GM12878 (cell line): ENCODE data around the gene DALRD3. TPM values are rescaled to one million over a fixed set of nuclear protein-coding genes. Genes with fewer than 3 reads are reported as not detected.

ENCODE experiments used
- ETV6 ChIP-seq, 2 experiments: fragments of 450-650 bp in 1 of 2; IDR thresholded peaks in 1 of 2; conservative IDR thresholded peaks in 1 of 2; 2 replicates each; pipeline ENCODE4 v1.6.1; 2014; ENCODE audit warnings: antibody characterized with exemption in 1 of 2, borderline replicate concordance in 1 of 2, low read depth in 1 of 2, mild to moderate bottlenecking in 1 of 2, moderate library complexity in 1 of 2
- FOS ChIP-seq: IDR thresholded peaks from 3 replicates; pipeline ENCODE4 v1.6.1; 2011; ENCODE audit warnings: borderline replicate concordance; ENCODE audit not compliant: insufficient read length; ENCODE audit errors: extremely low read depth
- GATAD2B ChIP-seq: fragments of 450-650 bp; conservative IDR thresholded peaks from 2 replicates; pipeline ENCODE4 v1.6.1; 2017; ENCODE audit warnings: low read depth, mild to moderate bottlenecking, moderate library complexity
- JUND ChIP-seq: IDR thresholded peaks from 2 replicates; pipeline ENCODE4 v1.6.1; 2012; ENCODE audit warnings: low read depth, mild to moderate bottlenecking, low read length, improper control_type of control experiment, moderate library complexity
- MEF2B ChIP-seq: fragments of 450-650 bp; IDR thresholded peaks from 2 replicates; pipeline ENCODE4 v1.6.1; 2018; ENCODE audit warnings: mild to moderate bottlenecking, moderate library complexity; ENCODE audit not compliant: partially characterized antibody, poor library complexity, severe bottlenecking
- NFXL1 ChIP-seq: fragments of 450-650 bp; IDR thresholded peaks from 2 replicates; pipeline ENCODE4 v1.6.1; 2017; ENCODE audit warnings: antibody characterized with exemption, mild to moderate bottlenecking, borderline replicate concordance
- POU2F2 ChIP-seq: IDR thresholded peaks from 3 replicates; pipeline ENCODE4 v1.6.1; 2011; ENCODE audit warnings: low read depth, mild to moderate bottlenecking, low read length, borderline replicate concordance
- SIN3A ChIP-seq: IDR thresholded peaks from 2 replicates; pipeline ENCODE4 v1.6.1; 2012; ENCODE audit warnings: low read depth, low read length, improper control_type of control experiment
- YY1 ChIP-seq: IDR thresholded peaks from 2 replicates; pipeline ENCODE4 v1.6.1; 2011; ENCODE audit warnings: low read depth, mild to moderate bottlenecking, low read length
- ZNF622 ChIP-seq: fragments of 450-650 bp; IDR thresholded peaks from 2 replicates; pipeline ENCODE4 v1.6.1; 2017; ENCODE audit warnings: mild to moderate bottlenecking, inconsistent platforms
- polyA plus RNA-seq, 11 experiments: library from polyadenylated mRNA; depleted of rRNA in 4 of 11; unstranded in 6 of 11; stranded (reverse) in 5 of 11; fragments of >200 nt; fragmentation: Nextera tagmentation in 4 of 11; fragmentation: Illumina TruSeq in 1 of 11; extraction: Ambion mirVana in 4 of 11; extraction: Trizol in 1 of 11; gene quantifications; 1 replicate in 1 of 11; 2 replicates in 10 of 11; pipeline versions ENCODE4 v1.2.1 to v1.2.3, GENCODE V29; 2011 to 2016; ENCODE audit warnings: inconsistent platforms in 2 of 11, missing spikeins in 2 of 11, low read depth in 1 of 11
- total RNA-seq, 4 experiments: library from RNA; depleted of rRNA in 3 of 4; stranded (reverse); fragments of >200 nt in 3 of 4; fragmentation: Illumina TruSeq in 1 of 4; extraction: Trizol in 1 of 4; gene quantifications; 2 replicates each; pipeline versions ENCODE4 v1.2.1 to v1.2.3, GENCODE V29; 2013 to 2021
- TF ChIP-seq, protein P1 (sequence below): IDR thresholded peaks from 2 replicates; pipeline ENCODE4 v1.6.1; 2011; ENCODE audit warnings: borderline replicate concordance, low read depth, mild to moderate bottlenecking, moderate library complexity, low read length; ENCODE audit not compliant: insufficient read depth, poor library complexity, severe bottlenecking
- TF ChIP-seq, protein P2 (sequence below): fragments of 450-650 bp; IDR thresholded peaks from 2 replicates; pipeline ENCODE4 v1.6.1; 2017; ENCODE audit warnings: mild to moderate bottlenecking, low read depth, inconsistent platforms; ENCODE audit not compliant: poor library complexity, severe bottlenecking
- TF ChIP-seq, protein P3 (sequence below): fragments of 450-650 bp; IDR thresholded peaks from 2 replicates; pipeline ENCODE4 v1.6.1; 2018; ENCODE audit warnings: borderline replicate concordance, mild to moderate bottlenecking; ENCODE audit not compliant: partially characterized antibody
- TF ChIP-seq, protein P4 (sequence below): fragments of 150-350 bp; IDR thresholded peaks from 2 replicates; pipeline ENCODE4 v1.6.1; 2014; ENCODE audit warnings: mild to moderate bottlenecking, low read depth, low read length
- TF ChIP-seq, protein P5 (sequence below): fragments of 450-650 bp; IDR thresholded peaks from 2 replicates; pipeline ENCODE4 v1.6.1; 2016; ENCODE audit warnings: mild to moderate bottlenecking, moderate library complexity, borderline replicate concordance

DALRD3 gene
- total and polyA plus RNA-seq, 10 of the 15 experiments (the other 5 are each of a cell fraction or from before 2014, with no cell fraction given) = 10.1 to 28.2 (median 21.6) TPM

DNA sequence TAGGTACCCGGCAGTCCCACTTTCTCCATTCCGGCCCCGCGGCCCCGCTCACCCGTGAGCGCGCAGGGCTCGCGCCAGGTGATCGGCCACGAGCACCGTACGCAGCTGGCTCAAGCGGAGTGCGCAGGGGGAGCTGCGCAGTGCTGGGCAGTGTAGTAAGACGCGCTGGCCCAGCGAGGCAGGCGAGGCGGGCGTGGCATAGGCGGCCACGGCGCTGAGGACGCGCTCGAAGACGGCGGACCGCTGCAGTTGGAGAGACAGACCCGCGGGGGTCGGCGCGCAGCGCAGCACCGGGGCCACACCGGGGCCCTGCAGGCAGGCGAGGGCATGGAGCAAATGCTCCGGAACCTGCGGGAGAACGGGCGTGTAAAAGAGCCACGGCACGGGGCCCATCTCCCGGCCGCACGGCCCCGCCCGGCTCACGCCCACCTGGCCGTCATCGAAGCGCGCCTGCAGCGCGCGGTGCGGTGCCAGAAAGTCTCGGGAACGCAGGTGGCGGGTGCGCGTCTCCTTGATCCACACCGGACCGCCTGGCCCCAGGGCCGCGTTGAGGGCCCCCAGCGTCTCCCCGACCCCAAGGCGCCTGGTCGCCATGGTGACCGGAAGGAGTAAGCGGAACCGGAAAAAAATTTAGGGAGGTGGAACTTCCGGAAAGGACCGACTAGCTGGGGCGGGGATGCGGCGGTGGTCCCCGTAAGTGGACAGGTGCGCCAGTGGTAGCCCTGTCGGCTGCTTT is at the start of gene DALRD3 (continued):
- TF ChIP-seq, protein P1, sequence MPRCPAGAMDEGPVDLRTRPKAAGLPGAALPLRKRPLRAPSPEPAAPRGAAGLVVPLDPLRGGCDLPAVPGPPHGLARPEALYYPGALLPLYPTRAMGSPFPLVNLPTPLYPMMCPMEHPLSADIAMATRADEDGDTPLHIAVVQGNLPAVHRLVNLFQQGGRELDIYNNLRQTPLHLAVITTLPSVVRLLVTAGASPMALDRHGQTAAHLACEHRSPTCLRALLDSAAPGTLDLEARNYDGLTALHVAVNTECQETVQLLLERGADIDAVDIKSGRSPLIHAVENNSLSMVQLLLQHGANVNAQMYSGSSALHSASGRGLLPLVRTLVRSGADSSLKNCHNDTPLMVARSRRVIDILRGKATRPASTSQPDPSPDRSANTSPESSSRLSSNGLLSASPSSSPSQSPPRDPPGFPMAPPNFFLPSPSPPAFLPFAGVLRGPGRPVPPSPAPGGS = peak; percentile 71
- TF ChIP-seq GATAD2B (peak; percentile 81), POU2F2 (0 out of 3 replicates have a peak, but pooled peaks have one; percentile 1), MEF2B (peak; percentile 51), JUND (no peak), ZNF622 (no peak), YY1 (peak; percentile 67; the same call in 1 of the 2 replicates), NFXL1 (no peak), SIN3A (peak; percentile 80; the same call in 1 of the 2 replicates), ETV6 (conservative IDR thresholded peaks at IDR 0.05 in 1 of 2, IDR thresholded peaks at IDR 0.05 in 1 of 2; ENCODE audit: borderline replicate concordance in 1 of 2, low read depth in 1 of 2) (peak in 1 of 2 experiments; percentile 41; a peak in 1 of 4 replicates), FOS (no peak)
- TF ChIP-seq, protein P2, sequence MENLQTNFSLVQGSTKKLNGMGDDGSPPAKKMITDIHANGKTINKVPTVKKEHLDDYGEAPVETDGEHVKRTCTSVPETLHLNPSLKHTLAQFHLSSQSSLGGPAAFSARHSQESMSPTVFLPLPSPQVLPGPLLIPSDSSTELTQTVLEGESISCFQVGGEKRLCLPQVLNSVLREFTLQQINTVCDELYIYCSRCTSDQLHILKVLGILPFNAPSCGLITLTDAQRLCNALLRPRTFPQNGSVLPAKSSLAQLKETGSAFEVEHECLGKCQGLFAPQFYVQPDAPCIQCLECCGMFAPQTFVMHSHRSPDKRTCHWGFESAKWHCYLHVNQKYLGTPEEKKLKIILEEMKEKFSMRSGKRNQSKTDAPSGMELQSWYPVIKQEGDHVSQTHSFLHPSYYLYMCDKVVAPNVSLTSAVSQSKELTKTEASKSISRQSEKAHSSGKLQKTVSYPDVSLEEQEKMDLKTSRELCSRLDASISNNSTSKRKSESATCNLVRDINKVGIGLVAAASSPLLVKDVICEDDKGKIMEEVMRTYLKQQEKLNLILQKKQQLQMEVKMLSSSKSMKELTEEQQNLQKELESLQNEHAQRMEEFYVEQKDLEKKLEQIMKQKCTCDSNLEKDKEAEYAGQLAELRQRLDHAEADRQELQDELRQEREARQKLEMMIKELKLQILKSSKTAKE = no peak
- TF ChIP-seq, protein P3, sequence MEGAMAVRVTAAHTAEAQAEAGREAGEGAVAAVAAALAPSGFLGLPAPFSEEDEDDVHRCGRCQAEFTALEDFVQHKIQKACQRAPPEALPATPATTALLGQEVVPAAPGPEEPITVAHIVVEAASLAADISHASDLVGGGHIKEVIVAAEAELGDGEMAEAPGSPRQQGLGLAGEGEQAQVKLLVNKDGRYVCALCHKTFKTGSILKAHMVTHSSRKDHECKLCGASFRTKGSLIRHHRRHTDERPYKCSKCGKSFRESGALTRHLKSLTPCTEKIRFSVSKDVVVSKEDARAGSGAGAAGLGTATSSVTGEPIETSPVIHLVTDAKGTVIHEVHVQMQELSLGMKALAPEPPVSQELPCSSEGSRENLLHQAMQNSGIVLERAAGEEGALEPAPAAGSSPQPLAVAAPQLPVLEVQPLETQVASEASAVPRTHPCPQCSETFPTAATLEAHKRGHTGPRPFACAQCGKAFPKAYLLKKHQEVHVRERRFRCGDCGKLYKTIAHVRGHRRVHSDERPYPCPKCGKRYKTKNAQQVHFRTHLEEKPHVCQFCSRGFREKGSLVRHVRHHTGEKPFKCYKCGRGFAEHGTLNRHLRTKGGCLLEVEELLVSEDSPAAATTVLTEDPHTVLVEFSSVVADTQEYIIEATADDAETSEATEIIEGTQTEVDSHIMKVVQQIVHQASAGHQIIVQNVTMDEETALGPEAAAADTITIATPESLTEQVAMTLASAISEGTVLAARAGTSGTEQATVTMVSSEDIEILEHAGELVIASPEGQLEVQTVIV = peak; percentile 53
- TF ChIP-seq, protein P4, sequence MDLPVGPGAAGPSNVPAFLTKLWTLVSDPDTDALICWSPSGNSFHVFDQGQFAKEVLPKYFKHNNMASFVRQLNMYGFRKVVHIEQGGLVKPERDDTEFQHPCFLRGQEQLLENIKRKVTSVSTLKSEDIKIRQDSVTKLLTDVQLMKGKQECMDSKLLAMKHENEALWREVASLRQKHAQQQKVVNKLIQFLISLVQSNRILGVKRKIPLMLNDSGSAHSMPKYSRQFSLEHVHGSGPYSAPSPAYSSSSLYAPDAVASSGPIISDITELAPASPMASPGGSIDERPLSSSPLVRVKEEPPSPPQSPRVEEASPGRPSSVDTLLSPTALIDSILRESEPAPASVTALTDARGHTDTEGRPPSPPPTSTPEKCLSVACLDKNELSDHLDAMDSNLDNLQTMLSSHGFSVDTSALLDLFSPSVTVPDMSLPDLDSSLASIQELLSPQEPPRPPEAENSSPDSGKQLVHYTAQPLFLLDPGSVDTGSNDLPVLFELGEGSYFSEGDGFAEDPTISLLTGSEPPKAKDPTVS = 0 out of 2 replicates have a peak, but pooled peaks have one; percentile 14
- TF ChIP-seq, protein P5, sequence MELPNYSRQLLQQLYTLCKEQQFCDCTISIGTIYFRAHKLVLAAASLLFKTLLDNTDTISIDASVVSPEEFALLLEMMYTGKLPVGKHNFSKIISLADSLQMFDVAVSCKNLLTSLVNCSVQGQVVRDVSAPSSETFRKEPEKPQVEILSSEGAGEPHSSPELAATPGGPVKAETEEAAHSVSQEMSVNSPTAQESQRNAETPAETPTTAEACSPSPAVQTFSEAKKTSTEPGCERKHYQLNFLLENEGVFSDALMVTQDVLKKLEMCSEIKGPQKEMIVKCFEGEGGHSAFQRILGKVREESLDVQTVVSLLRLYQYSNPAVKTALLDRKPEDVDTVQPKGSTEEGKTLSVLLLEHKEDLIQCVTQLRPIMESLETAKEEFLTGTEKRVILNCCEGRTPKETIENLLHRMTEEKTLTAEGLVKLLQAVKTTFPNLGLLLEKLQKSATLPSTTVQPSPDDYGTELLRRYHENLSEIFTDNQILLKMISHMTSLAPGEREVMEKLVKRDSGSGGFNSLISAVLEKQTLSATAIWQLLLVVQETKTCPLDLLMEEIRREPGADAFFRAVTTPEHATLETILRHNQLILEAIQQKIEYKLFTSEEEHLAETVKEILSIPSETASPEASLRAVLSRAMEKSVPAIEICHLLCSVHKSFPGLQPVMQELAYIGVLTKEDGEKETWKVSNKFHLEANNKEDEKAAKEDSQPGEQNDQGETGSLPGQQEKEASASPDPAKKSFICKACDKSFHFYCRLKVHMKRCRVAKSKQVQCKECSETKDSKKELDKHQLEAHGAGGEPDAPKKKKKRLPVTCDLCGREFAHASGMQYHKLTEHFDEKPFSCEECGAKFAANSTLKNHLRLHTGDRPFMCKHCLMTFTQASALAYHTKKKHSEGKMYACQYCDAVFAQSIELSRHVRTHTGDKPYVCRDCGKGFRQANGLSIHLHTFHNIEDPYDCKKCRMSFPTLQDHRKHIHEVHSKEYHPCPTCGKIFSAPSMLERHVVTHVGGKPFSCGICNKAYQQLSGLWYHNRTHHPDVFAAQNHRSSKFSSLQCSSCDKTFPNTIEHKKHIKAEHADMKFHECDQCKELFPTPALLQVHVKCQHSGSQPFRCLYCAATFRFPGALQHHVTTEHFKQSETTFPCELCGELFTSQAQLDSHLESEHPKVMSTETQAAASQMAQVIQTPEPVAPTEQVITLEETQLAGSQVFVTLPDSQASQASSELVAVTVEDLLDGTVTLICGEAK = peak; percentile 91
